H1 (cell line): ENCODE results near the gene PXDN. TPM values are rescaled to one million over a fixed set of nuclear protein-coding genes. Genes with fewer than 3 reads are reported as not detected.
A peak's percentile ranks its signal among the peaks of the same experiment; 100 is the strongest.

Experiments
- CTCF ChIA-PET: fragments of 300-600 bp; sonication (Branson Sonifier 250); formaldehyde crosslinking; loops from one replicate; lab custom pipeline; 2021; ENCODE audit not compliant: partially characterized antibody; lab: Charles Lee
- POLR2A ChIA-PET: fragments of 300-600 bp; sonication (Branson Sonifier 250); formaldehyde crosslinking; loops from one replicate; lab custom pipeline; 2021; ENCODE audit warnings: inconsistent platforms; ENCODE audit not compliant: partially characterized antibody; lab: Charles Lee
- DNase-seq, 2 experiments: peaks; one replicate each; pipeline versions ENCODE4 v3.0.0 to v3.0.0-alpha.2; 2010 to 2022; ENCODE audit warnings: low spot score in 2 of 2, low read depth in 1 of 2, mixed read lengths in 1 of 2
- FAIRE-seq: peaks from 2 replicates; lab custom pipeline; 2011; peaks lifted over from hg19 to GRCh38; lab: Jason Lieb, UNC
- H2AFZ ChIP-seq: 2 replicates; pipeline ENCODE4 v1.8.1; 2012; ENCODE audit warnings: low read length, inconsistent platforms
- H2AK5ac ChIP-seq: 2 replicates; pipeline ENCODE4 v1.6.1; 2013; ENCODE audit warnings: low read depth, low read length
- H2BK120ac ChIP-seq: replicated peaks from 2 replicates; pipeline ENCODE3; 2013; ENCODE audit warnings: low read depth, low read length, inconsistent platforms
- H2BK12ac ChIP-seq: 2 replicates; pipeline ENCODE4 v1.6.1; 2013; ENCODE audit warnings: low read depth, low read length
- H2BK15ac ChIP-seq: 2 replicates; pipeline ENCODE4 v1.6.1; 2013; ENCODE audit warnings: low read length
- H2BK20ac ChIP-seq: 2 replicates; pipeline ENCODE4 v1.6.1; 2013; ENCODE audit warnings: low read length
- H2BK5ac ChIP-seq: 2 replicates; pipeline ENCODE4 v1.6.1; 2013; ENCODE audit warnings: low read depth, low read length
- H3K14ac ChIP-seq: 2 replicates; pipeline ENCODE4 v1.6.1; 2013; ENCODE audit warnings: inconsistent platforms; ENCODE audit not compliant: insufficient read length
- H3K18ac ChIP-seq: 2 replicates; pipeline ENCODE4 v1.6.1; 2013; ENCODE audit warnings: low read length; ENCODE audit errors: extremely low read depth
- H3K23ac ChIP-seq: 2 replicates; pipeline ENCODE4 v1.6.1; 2013; ENCODE audit warnings: inconsistent platforms; ENCODE audit not compliant: insufficient read length
- H3K23me2 ChIP-seq: 2 replicates; pipeline ENCODE4 v1.6.1; 2013; ENCODE audit warnings: low read depth, low read length
- H3K27ac ChIP-seq: 2 replicates; pipeline ENCODE4 v1.6.1; 2011; ENCODE audit warnings: low read depth, low read length, inconsistent platforms
- H3K27me3 ChIP-seq, 4 experiments: replicated peaks in 1 of 4; 1 replicate in 1 of 4; 2 replicates in 3 of 4; pipeline versions ENCODE4 v1.6.1 to v1.8.1; 2011 to 2013; ENCODE audit warnings: low read length in 3 of 4, mild to moderate bottlenecking in 3 of 4, inconsistent platforms in 2 of 4, mixed read lengths in 2 of 4, moderate library complexity in 1 of 4; ENCODE audit not compliant: control insufficient read depth in 3 of 4, insufficient read depth in 3 of 4; ENCODE audit errors: extremely low read depth in 1 of 4
- H3K36me3 ChIP-seq, 4 experiments: 2 replicates each; pipeline versions ENCODE4 v1.6.1 to v1.8.1; 2011 to 2013; ENCODE audit warnings: mild to moderate bottlenecking in 4 of 4, low read length in 3 of 4, moderate library complexity in 2 of 4, control low read depth in 1 of 4, inconsistent platforms in 1 of 4; ENCODE audit not compliant: insufficient read depth in 4 of 4, control insufficient read depth in 2 of 4
- H3K4ac ChIP-seq: replicated peaks from 2 replicates; pipeline ENCODE3; 2013; ENCODE audit warnings: low read length, low read depth, mixed read lengths, inconsistent platforms; ENCODE audit not compliant: insufficient read length
- H3K4me1 ChIP-seq, 4 experiments: replicated peaks in 1 of 4; 1 replicate in 1 of 4; 2 replicates in 3 of 4; pipeline versions ENCODE4 v1.6.1 to v1.8.1; 2011 to 2013; ENCODE audit warnings: low read length in 3 of 4, inconsistent platforms in 2 of 4, mixed read lengths in 1 of 4; ENCODE audit not compliant: insufficient read depth in 4 of 4, control insufficient read depth in 3 of 4
- H3K4me2 ChIP-seq, 2 experiments: 2 replicates each; pipeline versions ENCODE4 v1.6.1 to v1.8.1; 2011 to 2013; ENCODE audit warnings: low read depth in 2 of 2, low read length in 2 of 2, control low read depth in 1 of 2, inconsistent platforms in 1 of 2, mild to moderate bottlenecking in 1 of 2; ENCODE audit not compliant: insufficient read depth in 1 of 2
- H3K4me3 ChIP-seq, 4 experiments: fragments of 200-600, 300-600 bp in 1 of 4; sonication (generic), shearing (Covaris generic), sonication (Bioruptor Twin) in 1 of 4; 2 replicates each; pipeline versions ENCODE4 v1.5.1 to v1.8.1; 2011 to 2016; ENCODE audit warnings: low read length in 4 of 4, low read depth in 3 of 4, control low read depth in 2 of 4, inconsistent platforms in 2 of 4, mild to moderate bottlenecking in 2 of 4, mixed read lengths in 1 of 4, moderate library complexity in 1 of 4; ENCODE audit not compliant: insufficient read depth in 2 of 4; ENCODE audit errors: extremely low read depth in 1 of 4
- H3K56ac ChIP-seq: replicated peaks from 2 replicates; pipeline ENCODE3; 2013; ENCODE audit warnings: low read depth, mild to moderate bottlenecking, mixed read lengths, low read length, inconsistent platforms; ENCODE audit not compliant: insufficient read length
- H3K79me1 ChIP-seq: 2 replicates; pipeline ENCODE4 v1.6.1; 2013; ENCODE audit warnings: low read depth, low read length, control low read depth
- H3K79me2 ChIP-seq, 2 experiments: 2 replicates each; pipeline versions ENCODE4 v1.6.1 to v1.8.1; 2012 to 2013; ENCODE audit warnings: low read length in 2 of 2, mild to moderate bottlenecking in 2 of 2, inconsistent platforms in 1 of 2; ENCODE audit not compliant: insufficient read depth in 2 of 2, control insufficient read depth in 1 of 2
- H3K9ac ChIP-seq, 4 experiments: replicated peaks in 1 of 4; 1 replicate in 1 of 4; 2 replicates in 3 of 4; pipeline versions ENCODE4 v1.6.1 to v1.8.1; 2011 to 2013; ENCODE audit warnings: low read depth in 3 of 4, low read length in 3 of 4, control low read depth in 2 of 4, mild to moderate bottlenecking in 2 of 4, moderate library complexity in 2 of 4, inconsistent platforms in 1 of 4; ENCODE audit errors: extremely low read depth in 1 of 4
- H3K9me3 ChIP-seq, 2 experiments: 2 replicates each; pipeline versions ENCODE4 v1.6.1 to v1.8.1; 2012 to 2013; ENCODE audit warnings: mild to moderate bottlenecking in 2 of 2, moderate library complexity in 2 of 2, control low read depth in 1 of 2, inconsistent platforms in 1 of 2, low read depth in 1 of 2, low read length in 1 of 2, mixed read lengths in 1 of 2; ENCODE audit not compliant: insufficient read depth in 2 of 2
- H4K20me1 ChIP-seq, 2 experiments: replicated peaks in 1 of 2; 2 replicates each; pipeline versions ENCODE3 to v1.8.1; 2011 to 2013; ENCODE audit warnings: inconsistent platforms in 2 of 2, low read length in 2 of 2, mild to moderate bottlenecking in 1 of 2; ENCODE audit not compliant: insufficient read depth in 2 of 2, control insufficient read depth in 1 of 2
- H4K5ac ChIP-seq: 2 replicates; pipeline ENCODE4 v1.6.1; 2013; ENCODE audit warnings: low read length, low read depth, mixed read lengths, inconsistent platforms; ENCODE audit not compliant: insufficient read length
- H4K8ac ChIP-seq: 2 replicates; pipeline ENCODE4 v1.8.0; 2013; ENCODE audit warnings: mild to moderate bottlenecking, moderate library complexity, low read length, inconsistent platforms; ENCODE audit not compliant: insufficient read depth; ENCODE audit errors: extremely low read depth
- H4K91ac ChIP-seq: replicated peaks from 2 replicates; pipeline ENCODE3; 2013; ENCODE audit warnings: low read length, mixed read lengths, inconsistent platforms; ENCODE audit not compliant: insufficient read length
- BCL11A ChIP-seq, 2 experiments: IDR thresholded peaks; one replicate each; pipeline ENCODE4 v1.6.1; 2011; ENCODE audit warnings: low read depth in 2 of 2, low read length in 2 of 2, mild to moderate bottlenecking in 2 of 2
- HDAC2 ChIP-seq, 2 experiments: fragments of 300-600 bp in 1 of 2; sonication (generic) in 1 of 2; IDR thresholded peaks; 2 replicates each; pipeline ENCODE4 v1.6.1; 2011 to 2012; ENCODE audit warnings: low read depth in 2 of 2, low read length in 2 of 2, mild to moderate bottlenecking in 2 of 2, moderate library complexity in 2 of 2, borderline replicate concordance in 1 of 2, inconsistent platforms in 1 of 2
- KDM1A ChIP-seq: fragments of 200-600, 300-600 bp; sonication (generic); IDR thresholded peaks from 2 replicates; pipeline ENCODE4 v1.7.1; 2016; ENCODE audit warnings: mild to moderate bottlenecking, low read length, borderline replicate concordance
- USF2 ChIP-seq: IDR thresholded peaks from 2 replicates; pipeline ENCODE4 v1.6.1; 2011; ENCODE audit warnings: low read length, improper control_type of control experiment
- whole genome bisulfite sequencing, 2 experiments: shearing (Covaris generic) in 1 of 2; methylation state at CpG; one replicate each; pipeline versions ENCODE4 v1.1.6 to v1.1.7; 2013 to 2015; ENCODE audit warnings: low lambda C conversion rate in 2 of 2, mixed read lengths in 2 of 2, inconsistent platforms in 1 of 2, low coverage in 1 of 2, missing lambda C conversion rate in 1 of 2; ENCODE audit not compliant: insufficient replicate concordance in 2 of 2, insufficient coverage in 1 of 2, insufficient read length in 1 of 2; ENCODE audit errors: extremely low coverage in 1 of 2, missing lambda C conversion rate in 1 of 2; 5-methylcytosine and 5-hydroxymethylcytosine counted together
- polyA plus RNA-seq, 7 experiments: library from polyadenylated mRNA; depleted of rRNA in 3 of 7; stranded (reverse) in 5 of 7; unstranded in 2 of 7; fragments of >200 nt in 5 of 7; fragments of 200-250 nt in 2 of 7; gene quantifications; 1 replicate in 5 of 7; 2 replicates in 1 of 7; 4 replicates in 1 of 7; pipeline versions ENCODE4 v1.2.1 to v1.2.3, GENCODE V29; 2011 to 2013; ENCODE audit warnings: missing spikeins in 2 of 7, mixed read lengths in 2 of 7
- total RNA-seq: library from RNA; stranded (reverse); fragmentation: NEBNext Ultra II Directional; extraction: Animal tissue kit (Norgen Biotek cat#: 25700); gene quantifications from 2 replicates; pipeline ENCODE4 v1.2.1, GENCODE V29; 2021

PXDN gene
- total and polyA plus RNA-seq, 2 of the 8 experiments (the other 6 are each of a cell fraction or from before 2014, with no cell fraction given): 104 to 141 TPM

DNA sequence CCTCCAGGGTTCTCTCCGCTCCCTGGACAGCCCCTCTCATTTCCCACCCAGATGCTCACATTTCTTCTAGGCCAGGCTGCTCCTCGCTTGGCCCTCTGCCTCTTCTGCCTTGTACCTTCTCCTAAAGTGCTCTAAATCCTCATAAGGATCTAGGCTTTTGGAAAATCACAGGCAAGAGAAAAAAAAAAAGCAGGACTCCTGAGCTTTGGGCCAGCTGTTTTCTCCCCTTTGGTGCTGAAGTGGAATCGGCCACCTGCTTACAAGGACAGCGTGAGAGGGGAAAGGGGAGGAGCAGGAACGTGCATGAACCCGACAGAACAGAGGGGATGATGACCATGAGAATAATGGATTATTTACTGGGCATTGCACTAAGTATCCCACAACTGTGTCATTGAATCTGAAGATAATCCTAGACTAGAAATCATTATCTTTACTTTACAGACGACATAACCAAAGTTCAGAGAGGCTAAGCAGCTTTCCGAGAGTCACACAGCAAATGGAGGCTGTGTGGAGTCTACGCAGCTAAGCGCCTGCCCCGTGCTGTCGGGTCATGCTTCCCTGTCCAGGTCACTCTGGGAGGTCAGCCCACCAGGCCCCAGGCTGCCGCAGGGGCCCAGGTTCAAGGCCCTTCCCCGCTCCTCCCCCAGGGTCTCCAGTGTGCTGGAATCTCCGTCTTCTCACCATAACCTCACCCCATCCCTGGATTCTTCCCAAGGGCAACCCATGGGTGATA, 141.9 kb downstream of the PXDN start:
- Histone ChIP-seq H3K4me2 (no peak overlapping the region), H4K91ac (no peak overlapping the region), H2AFZ (no peak overlapping the region), H3K18ac (no peak overlapping the region), H3K9ac (no peak overlapping the region; a peak in 1 of 7 replicates), H3K4me1 (peaks cover 0 to 9% (median 5%) of the 10 kb centered on the region in 4 experiments; a peak in 4 of 7 replicates), H3K27ac (no peak overlapping the region), H4K20me1 (peaks cover 0 to 7% of the 10 kb centered on the region in 2 experiments), H2AK5ac (no peak overlapping the region), H3K4ac (no peak overlapping the region), H3K23ac (no peak overlapping the region), H2BK20ac (no peak overlapping the region), H2BK12ac (no peak overlapping the region), H3K79me1 (peaks cover 4% of the 10 kb centered on the region), H2BK15ac (no peak overlapping the region), H4K8ac (no peak overlapping the region), H4K5ac (no peak overlapping the region), H3K14ac (no peak overlapping the region), H2BK120ac (no peak overlapping the region), H3K9me3 (no peaks in the 10 kb centered on the region), H3K4me3 (no peak overlapping the region), H3K36me3 (no peaks in the 10 kb centered on the region; a peak in 2 of 8 replicates), H3K56ac (no peak overlapping the region), H3K23me2 (peaks cover 11% of the 10 kb centered on the region; the same call in 1 of the 2 replicates), H3K27me3 (no peaks in the 10 kb centered on the region), H3K79me2 (no peaks in the 10 kb centered on the region), H2BK5ac (no peak overlapping the region)
- 87% methylated on average over 14 of the region's 15 CpGs; no CpG with 5 or more reads in 1 of the 2 experiments for WGBS, 2 experiments
- TF ChIP-seq USF2 (no peak), KDM1A (peak; percentile 81; the same call in 1 of the 2 replicates), BCL11A (IDR thresholded peaks at IDR 0.05; ENCODE audit: low read depth in 2 of 2, low read length in 2 of 2) (no peak), HDAC2 (IDR thresholded peaks at IDR 0.05; ENCODE audit: borderline replicate concordance in 1 of 2, low read depth in 2 of 2, low read length in 2 of 2) (0 out of 4 replicates have a peak, but pooled peaks of 1 of the 2 experiments have one; percentile 54)
- ChIA-PET POLR2A (interaction anchor here (0.6 to 2.2 kb wide), 5 partner anchors 21 to 456 kb away, joined by 4 to 8 read pairs (median 4); no protein-coding TSS in a partner anchor), CTCF (interaction anchor here (0.9 to 1.7 kb wide), 4 partner anchors 8 to 168 kb away, joined by 3 to 8 read pairs (median 4); no protein-coding TSS in a partner anchor)
- FAIRE-seq: no peak
- no peak for DNase-seq
